ENCODE results near the gene XPOT.

XPOT gene

GRCh38 chr12:64413884-64414283, 9.7 kb downstream of the XPOT start:
- DNase-seq (ENCODE audit: low read depth in 2 of 2, low spot score in 1 of 2), result no peak

GRCh38 chr12:64418209-64418608, 14.0 kb downstream of the XPOT start:
- DNase-seq (ENCODE audit: low read depth in 2 of 2, low spot score in 1 of 2), result no peak

- no peak for DNase-seq (ENCODE audit: low read depth in 2 of 2, low spot score in 1 of 2)
These were observed 15.5 kb downstream of the XPOT start for GRCh38 chr12:64419696-64420095.

- DNase-seq (ENCODE audit: low read depth in 2 of 2, low spot score in 1 of 2), result no peak
These were observed 23.8 kb downstream of the XPOT start for GRCh38 chr12:64427988-64428387.

- DNase-seq (ENCODE audit: low read depth in 2 of 2, low spot score in 1 of 2), result no peak
These were observed 24.8 kb downstream of the XPOT start for GRCh38 chr12:64428956-64429355.

GRCh38 chr12:64430886-64431285, 26.7 kb downstream of the XPOT start:
- DNase-seq (ENCODE audit: low read depth in 2 of 2, low spot score in 1 of 2), result no peak

GRCh38 chr12:64431791-64432190, 27.6 kb downstream of the XPOT start:
- no peak for DNase-seq (ENCODE audit: low read depth in 2 of 2, low spot score in 1 of 2)

GRCh38 chr12:64433915-64434314, 29.7 kb downstream of the XPOT start:
- no peak for DNase-seq (ENCODE audit: low read depth in 2 of 2, low spot score in 1 of 2)

GRCh38 chr12:64440100-64440499, 35.9 kb downstream of the XPOT start:
- DNase-seq (ENCODE audit: low read depth in 2 of 2, low spot score in 1 of 2), result no peak

- no peak for DNase-seq (ENCODE audit: low read depth in 2 of 2, low spot score in 1 of 2)
These were observed 41.3 kb downstream of the XPOT start for GRCh38 chr12:64445490-64445889.

GRCh38 chr12:64446295-64446694, 42.1 kb downstream of the XPOT start:
- no peak for DNase-seq (ENCODE audit: low read depth in 2 of 2, low spot score in 1 of 2)

GRCh38 chr12:64450057-64450640, 46.0 kb downstream of the XPOT start:
- DNase-seq (ENCODE audit: low read depth in 2 of 2, low spot score in 1 of 2), result no peak

GRCh38 chr12:64450711-64451486, 46.7 kb downstream of the XPOT start:
- DNase-seq (ENCODE audit: low read depth in 2 of 2, low spot score in 1 of 2), result no peak

- DNase-seq (ENCODE audit: low read depth in 2 of 2, low spot score in 1 of 2), result peak; percentile 37 to 41
These were observed 47.7 kb downstream of the XPOT start, which contains the start of gene TBK1 for GRCh38 chr12:64451687-64452558. TBK1 (plus strand) TSS chr12:64452120; CDS start chr12:64455871, 3,751 bp downstream.

- no peak for DNase-seq (ENCODE audit: low read depth in 2 of 2, low spot score in 1 of 2)
These were observed 48.6 kb downstream of the XPOT start for GRCh38 chr12:64452559-64453329.

GRCh38 chr12:64455506-64455905, 51.3 kb downstream of the XPOT start:
- DNase-seq (ENCODE audit: low read depth in 2 of 2, low spot score in 1 of 2), result no peak

GRCh38 chr12:64456119-64456518, 51.9 kb downstream of the XPOT start:
- DNase-seq (ENCODE audit: low read depth in 2 of 2, low spot score in 1 of 2), result no peak

GRCh38 chr12:64457032-64457431, 52.8 kb downstream of the XPOT start:
- DNase-seq (ENCODE audit: low read depth in 2 of 2, low spot score in 1 of 2), result no peak

GRCh38 chr12:64457466-64457865, 53.3 kb downstream of the XPOT start:
- no peak for DNase-seq (ENCODE audit: low read depth in 2 of 2, low spot score in 1 of 2)

- DNase-seq (ENCODE audit: low read depth in 2 of 2, low spot score in 1 of 2), result no peak
These were observed 53.7 kb downstream of the XPOT start for GRCh38 chr12:64457923-64458322.

GRCh38 chr12:64459394-64459891, 55.3 kb downstream of the XPOT start:
- no peak for DNase-seq (ENCODE audit: low read depth in 2 of 2, low spot score in 1 of 2)

Data from stimulated activated CD8-positive, alpha-beta memory T cell treated with anti-CD3 and anti-CD28 coated beads, Interleukin-4, amount 100 ng/mL, for 1 hour (primary cell).